Activated CD4-positive, alpha-beta T cell treated with anti-CD3 and anti-CD28 coated beads for 4 hours (primary cell): Measurements from ENCODE around the gene AKAP12.
A peak's percentile ranks its signal among the peaks of the same experiment; 100 is the strongest.
"Not testable (repeated sequence)": the region's sequence is repeated elsewhere in the genome, so short reads cannot be mapped to it uniquely, and the experiment has no call there.

Source experiments
- DNase-seq, 2 donors: peaks; one replicate each; pipeline ENCODE4 v3.0.0-alpha.2; 2020

Gene AKAP12

GRCh38 chr6:151317103-151317994, 77.6 kb downstream of the AKAP12 start:
- DNase-seq, result no peak

- DNase-seq, result no peak
Observed at GRCh38 chr6:151317995-151318365, 78.2 kb downstream of the AKAP12 start.

- no peak for DNase-seq
Observed at GRCh38 chr6:151320140-151320539, 80.4 kb downstream of the AKAP12 start.

- DNase-seq, result no peak
Observed at GRCh38 chr6:151321438-151321837, 81.7 kb downstream of the AKAP12 start.

- no peak for DNase-seq
Observed at GRCh38 chr6:151322570-151322969, 82.8 kb downstream of the AKAP12 start.

GRCh38 chr6:151323791-151324487, 84.2 kb downstream of the AKAP12 start:
- DNase-seq, result peak; percentile 54 to 67

GRCh38 chr6:151324488-151324825, 84.7 kb downstream of the AKAP12 start:
- no peak for DNase-seq

GRCh38 chr6:151325075-151326050, 85.6 kb downstream of the AKAP12 start:
- peak; percentile 2 to 16 for DNase-seq

- DNase-seq, result no peak
Observed at GRCh38 chr6:151326116-151326825, 86.5 kb downstream of the AKAP12 start.

GRCh38 chr6:151327101-151327500, 87.3 kb downstream of the AKAP12 start:
- DNase-seq, result no peak

GRCh38 chr6:151330130-151330696, 90.4 kb downstream of the AKAP12 start:
- DNase-seq, result no peak

- DNase-seq, result no peak
Observed at GRCh38 chr6:151335930-151336329, 96.2 kb downstream of the AKAP12 start.

GRCh38 chr6:151338651-151339200, 99.0 kb downstream of the AKAP12 start:
- no peak for DNase-seq

GRCh38 chr6:151339369-151339768, 99.6 kb downstream of the AKAP12 start:
- DNase-seq, result no peak

GRCh38 chr6:151340219-151340978, 100.6 kb downstream of the AKAP12 start:
- no peak for DNase-seq

- DNase-seq, result no peak
Observed at GRCh38 chr6:151341476-151342195, 101.9 kb downstream of the AKAP12 start.

- not testable (repeated sequence) for DNase-seq
Observed at GRCh38 chr6:151342750-151343149, 103.0 kb downstream of the AKAP12 start.

- DNase-seq, result no peak
Observed at GRCh38 chr6:151349651-151350270, 110.0 kb downstream of the AKAP12 start.

GRCh38 chr6:151350442-151351145, 110.8 kb downstream of the AKAP12 start:
- no peak for DNase-seq
